GM18870 (cell line): ENCODE results near the gene CPM.

Experiments
- ATAC-seq: cut with Tn5 transposase; IDR thresholded peaks from one replicate; pipeline ENCODE4 v1.9.1; 2021; ENCODE audit warnings: moderate library complexity; ENCODE audit not compliant: unreplicated experiment

The CPM gene

GRCh38 chr12:68910128-68910527 is 22.8 kb downstream of the CPM start:
- no peak for ATAC-seq

DNA sequence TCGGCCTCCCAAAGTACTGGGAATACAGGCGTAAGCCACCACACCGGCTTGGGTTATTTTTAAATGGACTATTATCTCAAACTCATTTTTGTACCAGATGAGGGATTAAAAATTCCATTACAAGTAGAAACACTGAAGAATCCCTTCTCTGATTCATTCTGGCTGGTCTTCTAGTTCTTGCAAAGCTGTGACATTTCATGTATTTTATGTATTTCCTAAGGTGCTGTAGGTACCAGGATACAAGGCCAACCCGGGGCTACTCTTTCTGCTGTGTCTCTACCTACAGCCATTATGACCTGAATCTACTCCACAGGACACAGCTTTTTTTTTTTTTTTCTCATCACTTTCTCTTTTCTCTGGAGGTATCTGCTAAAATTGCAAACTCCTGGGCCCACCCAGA is 24.9 kb downstream of the CPM start:
- no peak for ATAC-seq

GRCh38 chr12:68905733-68906132 is 27.2 kb downstream of the CPM start:
- ATAC-seq = no peak

DNA sequence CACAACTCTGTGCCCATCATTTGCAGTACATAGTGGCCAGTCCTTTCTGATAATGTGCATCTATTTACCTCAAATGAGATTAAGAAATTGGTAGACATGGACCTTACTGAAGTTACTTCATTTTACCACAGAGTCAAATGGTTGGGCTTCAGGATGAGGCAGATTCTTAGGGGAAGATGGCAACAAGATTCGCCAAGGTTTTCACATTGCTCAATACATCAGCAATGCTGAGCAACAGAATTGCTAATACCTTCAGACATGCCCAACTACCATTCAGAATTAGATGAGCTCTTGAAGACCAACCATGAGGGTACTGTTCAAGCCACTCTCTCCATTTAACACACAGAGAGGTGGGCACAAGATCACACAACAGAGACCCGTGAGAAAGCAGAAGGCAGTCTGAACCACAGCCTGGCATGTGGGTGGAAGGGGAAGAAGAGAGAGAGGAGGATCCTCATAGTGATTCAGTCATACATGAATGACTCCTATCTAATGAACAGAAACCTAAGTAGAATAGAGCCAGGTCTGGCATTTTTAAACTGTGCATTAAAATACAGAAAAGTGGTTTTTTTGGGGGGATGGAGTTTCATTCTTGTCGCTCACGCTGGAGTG is 28.5 kb downstream of the CPM start:
- no peak for ATAC-seq

DNA sequence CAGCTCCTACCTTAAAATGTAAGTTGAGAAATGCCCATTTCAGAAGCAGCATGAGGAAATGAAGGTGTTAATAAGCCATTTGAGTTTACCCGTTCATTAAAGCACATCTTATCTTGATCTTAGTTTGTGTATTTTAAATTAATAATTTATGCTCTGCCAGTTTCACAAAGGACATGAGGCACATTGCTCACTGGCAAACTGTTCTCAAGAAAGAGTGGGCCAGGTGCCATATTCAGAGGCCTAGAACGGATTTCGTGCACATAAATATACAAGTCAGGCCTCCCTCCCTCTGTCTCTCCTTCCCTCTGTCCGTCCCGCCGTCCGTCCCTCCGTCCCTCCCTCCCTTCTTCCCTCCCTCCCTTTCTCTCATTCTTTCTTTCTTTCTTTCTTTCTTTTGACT is 29.5 kb downstream of the CPM start:
- no peak for ATAC-seq

GRCh38 chr12:68901551-68901950 is 31.4 kb downstream of the CPM start:
- ATAC-seq = no peak

- ATAC-seq = no peak
Measured at GRCh38 chr12:68901145-68901544, 31.8 kb downstream of the CPM start.

DNA sequence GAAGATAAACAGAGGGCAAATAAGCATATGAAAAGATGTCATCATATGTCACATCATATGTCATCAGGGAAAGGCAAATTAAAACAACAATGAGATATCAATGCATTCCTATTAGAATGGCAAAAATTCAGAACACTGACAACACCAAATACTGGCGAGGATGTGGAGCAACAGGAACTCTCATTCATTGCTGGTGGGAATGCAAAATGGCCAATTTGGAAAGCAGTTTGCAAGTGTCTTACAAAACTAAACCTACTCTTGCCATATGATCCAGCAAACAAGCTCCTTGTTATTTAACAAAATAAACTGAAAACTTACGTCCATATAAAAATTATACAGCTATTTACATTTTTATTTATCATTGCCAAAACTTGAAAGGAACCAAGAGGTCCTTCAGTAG is 32.7 kb downstream of the CPM start:
- ATAC-seq = no peak

DNA sequence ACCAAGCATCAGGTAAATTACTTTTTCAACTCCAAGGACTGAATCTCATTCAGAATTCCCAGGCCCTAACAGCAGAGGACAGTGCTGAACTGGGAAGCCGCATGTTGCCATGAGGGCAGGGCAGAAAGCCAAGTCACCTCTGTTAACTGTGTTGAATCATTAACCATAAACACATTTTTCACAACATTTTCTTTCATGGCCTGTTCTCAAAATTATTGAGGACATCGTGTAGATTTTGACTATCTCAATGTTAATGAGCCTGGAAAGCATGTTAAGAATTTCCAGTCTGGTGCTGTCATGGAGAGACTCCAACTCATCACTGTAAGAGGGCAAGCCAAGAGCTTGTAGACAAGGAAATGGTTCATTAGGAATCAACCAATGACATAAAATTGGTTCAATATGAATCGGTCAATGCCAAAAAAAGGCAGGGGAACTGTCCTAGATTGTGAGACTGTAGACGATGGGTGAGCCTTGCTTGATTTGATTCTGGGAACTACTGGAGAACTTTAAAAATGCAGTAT is 33.7 kb downstream of the CPM start:
- no peak for ATAC-seq

DNA sequence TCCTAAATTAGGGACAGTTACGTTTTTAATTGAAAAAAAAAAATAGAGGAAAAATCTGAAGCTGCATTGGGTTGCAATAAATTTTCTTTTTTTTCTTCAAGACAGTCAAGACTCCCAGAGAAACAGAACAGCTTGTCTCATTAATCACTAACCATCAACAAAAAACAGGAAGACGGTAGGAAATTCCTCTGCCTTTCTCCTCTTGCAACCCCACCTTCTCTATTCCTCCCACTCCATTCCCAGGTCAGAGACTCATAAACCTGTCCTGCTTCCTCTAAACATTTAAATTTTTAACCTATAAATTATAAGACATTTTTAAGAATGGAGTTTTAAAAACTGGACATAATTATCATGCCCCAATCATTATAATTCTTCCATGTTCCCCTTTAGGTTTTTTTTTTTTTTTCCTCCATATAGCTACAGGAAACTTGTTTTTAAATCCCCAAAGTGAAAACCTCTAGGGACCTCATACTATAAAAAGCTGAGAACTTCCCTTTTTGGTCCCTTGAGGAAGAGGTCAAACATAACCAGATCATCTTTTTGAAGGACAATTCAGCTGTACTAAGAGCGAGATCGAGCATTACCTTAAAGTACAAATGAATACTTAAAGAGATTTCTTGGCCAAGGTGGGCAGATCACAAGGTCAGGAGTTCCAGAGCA is 36.0 kb downstream of the CPM start:
- no peak for ATAC-seq

DNA sequence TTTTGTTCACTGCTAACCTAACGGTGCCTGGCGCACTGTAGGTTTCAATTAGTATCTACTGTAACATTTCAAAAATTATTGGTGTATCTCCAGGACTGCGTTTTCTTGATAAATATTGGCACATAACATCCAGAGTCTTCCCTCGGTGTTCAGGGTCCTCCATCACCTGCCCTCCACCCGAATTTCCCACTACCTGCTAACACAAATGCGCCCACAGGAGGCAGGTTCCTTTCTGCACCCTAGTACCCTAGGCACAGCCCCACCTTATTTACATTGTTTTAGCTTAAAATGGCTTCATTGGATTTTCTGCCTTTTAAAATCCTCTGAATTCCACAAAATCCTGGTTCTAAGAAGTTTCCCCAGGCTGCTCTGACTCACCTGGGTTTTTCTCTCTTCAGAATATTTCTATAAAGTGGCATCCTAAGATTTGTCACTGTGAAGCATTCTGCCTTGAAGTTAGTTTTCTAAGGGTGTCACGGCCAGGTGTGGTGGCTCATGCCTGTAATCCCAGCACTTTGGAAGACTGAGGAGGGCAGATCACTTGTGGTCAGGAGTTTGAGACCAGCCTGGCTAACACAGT is 38.6 kb downstream of the CPM start:
- ATAC-seq = no peak

GRCh38 chr12:68893741-68894140 is 39.2 kb downstream of the CPM start:
- no peak for ATAC-seq

- no peak for ATAC-seq
Measured at GRCh38 chr12:68893201-68893600, 39.8 kb downstream of the CPM start.

DNA sequence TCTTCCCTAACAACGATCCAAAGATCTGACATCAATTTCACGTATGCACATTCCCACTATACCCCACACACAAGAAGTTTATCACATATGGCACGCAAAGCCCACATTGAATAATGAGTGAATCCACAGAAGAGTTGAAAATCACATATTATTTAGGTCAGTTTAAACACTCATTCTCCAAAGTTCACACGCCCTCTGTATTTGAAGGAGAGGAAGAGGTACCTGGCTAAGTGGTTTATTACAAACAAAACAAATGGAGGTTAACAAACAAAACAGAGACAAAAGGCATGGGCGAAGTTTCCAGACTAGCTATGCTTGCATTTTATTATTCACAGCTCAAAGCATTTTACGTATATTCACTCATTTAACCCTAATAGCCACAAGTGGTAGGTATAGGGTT is 41.8 kb downstream of the CPM start:
- no peak for ATAC-seq

GRCh38 chr12:68890701-68891113 is 42.3 kb downstream of the CPM start:
- ATAC-seq = no peak

GRCh38 chr12:68888243-68888642 is 44.7 kb downstream of the CPM start:
- ATAC-seq = no peak

- ATAC-seq = no peak
Measured at GRCh38 chr12:68887641-68888040, 45.3 kb downstream of the CPM start.

DNA sequence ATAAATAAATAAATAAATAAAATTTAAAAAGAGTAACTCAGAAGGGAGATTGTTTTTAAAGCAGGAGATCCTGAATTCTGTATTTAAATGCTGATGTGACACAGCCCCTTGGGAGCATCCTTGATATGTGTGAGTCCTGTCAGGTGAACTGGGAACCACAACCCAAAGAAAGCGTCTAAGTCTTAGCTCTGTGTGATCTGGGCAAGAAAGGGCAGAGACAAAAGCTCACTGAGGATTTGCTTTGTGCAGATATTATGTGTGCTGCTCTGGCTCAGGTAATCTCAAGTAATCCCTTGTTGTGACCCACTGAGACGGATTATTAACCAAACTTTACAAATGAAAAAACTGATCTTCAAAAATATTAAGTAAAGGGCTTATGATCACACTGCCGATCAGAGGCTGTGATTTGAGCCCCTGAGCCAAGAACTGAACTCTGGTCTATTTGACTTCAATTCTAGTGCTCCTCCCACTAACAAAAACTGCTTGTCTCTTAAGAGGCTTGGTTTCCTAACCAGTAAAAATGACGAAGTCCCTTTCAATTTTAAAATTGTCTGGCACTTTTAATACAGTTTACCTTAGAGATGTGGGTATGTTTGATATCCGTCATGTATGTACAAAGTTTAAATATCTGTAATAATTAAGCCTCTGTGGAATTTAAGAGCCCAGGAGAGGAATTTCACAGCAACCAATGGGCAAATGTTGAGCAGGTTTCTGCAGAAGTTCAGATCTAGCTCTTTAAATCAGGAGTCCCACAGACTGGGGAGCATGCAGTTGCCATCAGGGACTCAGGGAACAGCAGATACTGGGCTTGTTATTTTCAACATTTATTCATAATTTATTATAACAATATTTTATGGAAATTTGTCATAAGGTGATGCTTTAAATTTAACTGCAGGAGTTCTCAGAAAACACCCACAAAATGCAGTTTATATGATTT is 46.1 kb downstream of the CPM start:
- ATAC-seq = no peak

GRCh38 chr12:68885381-68885780 is 47.6 kb downstream of the CPM start:
- no peak for ATAC-seq

DNA sequence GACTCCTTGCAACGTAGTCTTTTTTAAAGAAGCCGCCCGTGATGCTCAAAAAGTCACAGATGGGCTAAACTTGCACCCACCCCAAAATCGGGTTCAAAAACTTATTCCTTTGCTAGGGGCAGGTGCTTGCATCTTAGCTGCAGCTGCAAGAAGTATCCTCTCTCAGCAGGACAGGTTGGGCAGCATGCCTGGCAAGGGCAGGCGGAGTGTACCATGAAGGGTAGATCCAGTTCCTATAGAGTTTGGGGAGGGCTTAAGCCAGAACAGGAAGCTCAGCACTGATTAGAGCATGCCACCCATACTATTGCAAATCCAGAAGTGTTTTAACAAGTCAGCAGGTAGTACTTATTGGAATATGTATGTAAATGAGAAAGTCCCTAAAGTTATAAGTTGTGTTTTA is 48.7 kb downstream of the CPM start:
- no peak for ATAC-seq

- ATAC-seq = no peak
Measured at GRCh38 chr12:68883151-68883550, 49.8 kb downstream of the CPM start.
